HUES6 (cell line): ENCODE results near the gene DUSP6.

ENCODE experiments used
- H3K27ac ChIP-seq: 2 replicates; pipeline ENCODE4 v1.7.0; 2013; ENCODE audit warnings: low read depth, mild to moderate bottlenecking, low read length, inconsistent platforms
- H3K27me3 ChIP-seq: 2 replicates; pipeline ENCODE4 v1.6.1; 2013; ENCODE audit warnings: low read length; ENCODE audit not compliant: control insufficient read depth, insufficient read depth
- H3K36me3 ChIP-seq: 2 replicates; pipeline ENCODE4 v1.6.1; 2013; ENCODE audit warnings: low read length; ENCODE audit not compliant: control insufficient read depth, insufficient read depth
- H3K4me1 ChIP-seq: 2 replicates; pipeline ENCODE4 v1.6.1; 2013; ENCODE audit warnings: low read length; ENCODE audit not compliant: control insufficient read depth, insufficient read depth
- H3K4me3 ChIP-seq: 2 replicates; pipeline ENCODE4 v1.5.1; 2013; ENCODE audit warnings: low read depth, low read length
- H3K9ac ChIP-seq: one replicate; pipeline ENCODE4 v1.6.1; 2013; ENCODE audit warnings: mild to moderate bottlenecking, low read length
- H3K9me3 ChIP-seq: 2 replicates; pipeline ENCODE4 v1.6.1; 2013; ENCODE audit warnings: low read depth, low read length; ENCODE audit not compliant: control insufficient read depth, insufficient read depth

DUSP6 gene

DNA sequence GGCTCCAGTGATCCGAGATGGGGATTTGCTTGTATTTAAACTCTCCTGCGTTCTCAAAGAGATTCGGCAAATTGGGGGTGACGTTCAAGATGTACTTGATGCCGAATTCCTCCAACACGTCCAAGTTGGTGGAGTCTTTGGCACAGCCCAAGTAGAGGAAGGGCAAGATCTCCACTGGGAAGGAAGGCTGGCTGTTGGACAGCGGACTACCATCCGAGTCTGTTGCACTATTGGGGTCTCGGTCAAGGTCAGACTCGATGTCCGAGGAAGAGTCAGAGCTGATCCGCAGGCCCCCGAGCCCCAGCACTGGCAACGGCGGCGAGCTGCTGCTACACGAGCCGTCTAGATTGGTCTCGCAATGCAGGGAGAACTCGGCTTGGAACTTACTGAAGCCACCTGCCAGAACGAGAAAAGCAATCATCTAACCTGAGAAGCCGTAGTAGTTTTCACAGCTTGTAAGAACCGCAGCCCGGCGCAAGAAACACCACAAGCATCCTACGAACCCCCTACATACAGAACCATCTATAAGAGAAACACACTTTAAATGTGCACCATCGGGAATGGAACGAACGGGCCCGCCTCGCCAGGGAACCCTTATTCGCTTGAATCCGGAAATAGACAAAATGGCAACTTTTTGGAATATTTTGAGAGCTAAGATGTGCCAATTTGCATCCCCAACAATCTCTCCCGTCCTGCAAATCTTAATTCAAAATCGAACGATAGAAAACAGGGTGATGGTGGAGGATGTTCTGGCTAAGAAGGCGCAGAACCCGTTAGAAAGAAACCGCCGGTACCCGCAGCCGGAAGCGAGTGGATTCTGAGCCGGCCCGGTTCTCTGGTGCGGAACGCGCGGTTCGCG is 1.4 kb downstream of the DUSP6 start:
- H3K36me3 ChIP-seq = peaks cover 36% of the 10 kb centered on the region
- H3K9me3 ChIP-seq = no peaks in the 10 kb centered on the region
- peaks cover 52% of the 10 kb centered on the region for H3K4me1 ChIP-seq
- H3K9ac ChIP-seq = peak overlapping the region; percentile 97
- H3K27ac ChIP-seq = peak overlapping the region; percentile 72; the same call in 1 of the 2 replicates
- peaks cover 68% of the 10 kb centered on the region for H3K27me3 ChIP-seq
- peak overlapping the region; percentile 77 for H3K4me3 ChIP-seq

DNA sequence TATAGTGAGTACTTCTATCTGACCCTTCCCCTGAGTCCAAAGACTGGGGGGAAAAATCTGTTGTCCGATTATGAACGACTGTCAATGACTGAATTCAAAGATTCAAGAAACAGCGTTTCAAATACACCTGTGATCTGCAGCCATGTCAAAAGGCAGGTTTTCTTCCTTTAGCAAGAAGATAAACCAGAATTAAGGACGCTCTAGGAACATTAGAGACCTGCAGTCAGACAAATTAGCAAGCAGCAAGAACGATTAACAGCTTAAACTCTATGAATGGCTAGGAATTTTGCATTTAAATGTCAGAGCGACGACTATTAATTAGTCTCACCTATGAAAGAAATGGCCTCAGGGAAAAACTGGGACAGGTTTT is 2.1 kb downstream of the DUSP6 start:
- Histone ChIP-seq H3K27ac (peak overlapping the region; percentile 11; the same call in 1 of the 2 replicates), H3K9ac (peak overlapping the region; percentile 97), H3K4me1 (peaks cover 52% of the 10 kb centered on the region), H3K4me3 (peak overlapping the region; percentile 77), H3K27me3 (peaks cover 68% of the 10 kb centered on the region), H3K36me3 (peaks cover 36% of the 10 kb centered on the region), H3K9me3 (no peaks in the 10 kb centered on the region)

DNA sequence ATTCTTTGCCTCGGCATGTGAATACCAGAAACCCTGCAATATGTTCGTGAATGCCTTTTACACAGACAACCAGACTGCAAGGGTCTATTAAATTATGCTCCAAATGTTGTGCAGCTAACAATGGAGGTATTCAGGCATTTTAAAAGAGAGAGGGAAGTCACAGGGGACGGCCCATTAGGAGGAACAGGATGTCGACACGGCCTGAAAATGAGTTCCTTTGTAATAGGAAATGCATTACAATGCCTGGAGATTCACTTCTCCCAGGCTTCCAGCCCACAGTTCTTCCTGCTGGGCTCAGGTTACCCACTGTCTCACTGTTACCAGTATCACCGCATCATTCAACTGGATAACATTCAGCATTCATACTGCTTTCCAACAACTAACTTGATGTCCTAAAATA is 2.5 kb downstream of the DUSP6 start:
- Histone ChIP-seq H3K27me3 (peaks cover 68% of the 10 kb centered on the region), H3K4me3 (peak overlapping the region; percentile 77), H3K9ac (peak overlapping the region; percentile 97), H3K9me3 (no peaks in the 10 kb centered on the region), H3K4me1 (peaks cover 52% of the 10 kb centered on the region), H3K27ac (peak overlapping the region; percentile 24; the same call in 1 of the 2 replicates), H3K36me3 (peaks cover 36% of the 10 kb centered on the region)

DNA sequence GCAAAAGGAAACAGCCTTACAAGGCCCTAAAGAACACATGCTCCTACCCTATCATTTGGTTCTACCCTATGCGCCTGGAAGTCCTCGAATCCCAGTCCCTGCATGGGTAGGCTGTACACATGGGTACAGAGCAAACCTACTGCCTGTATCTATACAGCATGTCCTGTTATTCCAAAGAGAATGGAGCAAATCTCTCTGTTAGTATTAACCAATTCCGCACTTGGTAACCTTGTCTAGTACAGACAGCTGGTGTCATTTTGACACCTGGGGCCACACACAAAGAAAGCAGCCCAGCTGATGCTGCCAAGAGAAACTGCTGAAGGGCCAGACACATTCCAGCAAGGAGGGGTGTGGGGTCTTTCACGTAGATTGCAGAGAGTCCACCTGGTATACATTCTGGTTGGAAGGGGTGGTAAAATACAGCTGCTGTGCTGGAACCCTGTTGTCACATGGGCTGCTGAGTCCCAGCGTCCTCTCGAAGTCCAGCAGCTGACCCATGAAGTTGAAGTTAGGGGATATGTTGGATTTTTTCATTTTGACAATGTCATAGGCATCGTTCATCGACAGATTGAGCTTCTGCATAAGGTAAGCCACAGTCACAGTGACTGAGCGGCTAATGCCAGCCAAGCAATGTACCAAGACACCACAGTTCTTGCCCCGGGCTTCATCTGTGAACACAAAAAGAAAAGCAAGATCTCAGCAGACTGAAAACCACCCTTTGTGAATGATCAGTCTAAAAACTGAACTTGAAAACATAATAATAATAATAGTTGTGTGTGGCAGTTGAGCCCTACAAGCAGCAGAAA is 3.2 kb downstream of the DUSP6 start:
- peak overlapping the region; percentile 97 for H3K9ac ChIP-seq
- peaks cover 70% of the 10 kb centered on the region for H3K27me3 ChIP-seq
- no peaks in the 10 kb centered on the region for H3K9me3 ChIP-seq
- peaks cover 56% of the 10 kb centered on the region for H3K4me1 ChIP-seq
- H3K27ac ChIP-seq = peak overlapping the region; percentile 24; the same call in 1 of the 2 replicates
- peak overlapping the region; percentile 77 for H3K4me3 ChIP-seq
- H3K36me3 ChIP-seq = peaks cover 36% of the 10 kb centered on the region

DNA sequence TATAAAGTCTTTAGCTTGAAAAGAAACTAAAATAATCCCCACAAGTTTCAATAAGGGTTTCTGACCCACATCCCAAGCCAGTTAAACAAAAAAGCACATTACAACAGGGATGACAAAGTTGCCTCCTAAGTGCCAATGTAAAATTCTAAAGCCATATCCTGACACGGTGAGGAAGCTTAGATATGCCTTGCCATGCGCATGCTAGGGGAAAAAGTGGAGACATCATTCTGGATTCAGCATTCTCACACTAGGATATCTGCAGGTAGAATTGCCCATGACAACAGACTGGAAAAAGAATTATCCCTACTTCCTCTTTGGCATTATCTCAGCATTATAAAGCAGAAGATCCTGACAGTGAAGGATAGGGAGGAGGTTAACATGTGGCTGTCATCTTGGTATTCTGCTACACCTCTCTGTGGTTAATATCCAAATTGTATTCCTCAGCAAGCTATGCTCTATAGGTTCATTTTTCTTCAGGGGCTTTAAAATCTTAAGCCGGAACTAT is 4.9 kb downstream of the DUSP6 start:
- Histone ChIP-seq H3K9ac (peak overlapping the region; percentile 74), H3K27me3 (peaks cover 73% of the 10 kb centered on the region), H3K4me1 (peaks cover 61% of the 10 kb centered on the region), H3K36me3 (peaks cover 36% of the 10 kb centered on the region), H3K27ac (no peak overlapping the region), H3K4me3 (peak overlapping the region; percentile 77; the same call in 1 of the 2 replicates), H3K9me3 (no peaks in the 10 kb centered on the region)

DNA sequence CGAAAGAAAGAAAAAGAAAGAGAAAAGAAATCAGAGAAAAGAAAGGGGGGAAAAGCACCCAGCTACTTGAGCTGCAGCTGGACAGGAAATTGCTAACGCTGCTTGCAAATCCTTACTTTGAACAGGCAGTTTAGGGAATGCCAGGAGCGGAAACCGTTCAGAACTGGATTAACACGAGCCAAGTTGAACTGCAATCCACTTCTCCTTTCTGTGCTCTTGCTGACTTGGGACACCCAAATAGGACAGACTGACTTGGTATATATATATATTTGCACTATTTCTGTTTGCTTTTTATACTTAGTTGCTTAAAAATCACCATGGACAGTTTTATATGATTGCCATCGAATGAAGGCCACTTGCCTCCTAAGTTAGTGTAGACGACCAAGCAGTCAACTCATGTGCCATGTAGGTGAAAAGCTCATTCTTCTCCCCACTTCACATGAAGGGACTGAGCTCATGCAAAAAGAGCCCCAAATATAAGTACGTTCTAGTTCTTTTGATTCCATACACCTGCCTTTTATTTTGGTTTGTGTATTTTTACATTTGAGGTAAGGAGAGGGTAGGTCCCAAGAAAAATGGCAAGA is 5.5 kb downstream of the DUSP6 start:
- H3K27me3 ChIP-seq = peaks cover 72% of the 10 kb centered on the region
- peak overlapping the region; percentile 77; the same call in 1 of the 2 replicates for H3K4me3 ChIP-seq
- peaks cover 61% of the 10 kb centered on the region for H3K4me1 ChIP-seq
- peak overlapping the region; percentile 27; the same call in 1 of the 2 replicates for H3K27ac ChIP-seq
- H3K9me3 ChIP-seq = no peaks in the 10 kb centered on the region
- peaks cover 36% of the 10 kb centered on the region for H3K36me3 ChIP-seq
- peak overlapping the region; percentile 74 for H3K9ac ChIP-seq

- Histone ChIP-seq H3K9me3 (no peaks in the 10 kb centered on the region), H3K27me3 (peaks cover 64% of the 10 kb centered on the region), H3K27ac (peak overlapping the region; percentile 27; the same call in 1 of the 2 replicates), H3K36me3 (peaks cover 36% of the 10 kb centered on the region), H3K4me3 (peak overlapping the region; percentile 77; the same call in 1 of the 2 replicates), H3K9ac (peak overlapping the region; percentile 41), H3K4me1 (peaks cover 61% of the 10 kb centered on the region)
Measured at GRCh38 chr12:89345830-89346740, 6.2 kb downstream of the DUSP6 start.

GRCh38 chr12:89345376-89345775 is 6.9 kb downstream of the DUSP6 start:
- peaks cover 57% of the 10 kb centered on the region for H3K27me3 ChIP-seq
- H3K9ac ChIP-seq = peak overlapping the region; percentile 41
- no peaks in the 10 kb centered on the region for H3K9me3 ChIP-seq
- no peak overlapping the region for H3K27ac ChIP-seq
- H3K36me3 ChIP-seq = peaks cover 31% of the 10 kb centered on the region
- H3K4me3 ChIP-seq = peak overlapping the region; percentile 77; the same call in 1 of the 2 replicates
- peaks cover 59% of the 10 kb centered on the region for H3K4me1 ChIP-seq

DNA sequence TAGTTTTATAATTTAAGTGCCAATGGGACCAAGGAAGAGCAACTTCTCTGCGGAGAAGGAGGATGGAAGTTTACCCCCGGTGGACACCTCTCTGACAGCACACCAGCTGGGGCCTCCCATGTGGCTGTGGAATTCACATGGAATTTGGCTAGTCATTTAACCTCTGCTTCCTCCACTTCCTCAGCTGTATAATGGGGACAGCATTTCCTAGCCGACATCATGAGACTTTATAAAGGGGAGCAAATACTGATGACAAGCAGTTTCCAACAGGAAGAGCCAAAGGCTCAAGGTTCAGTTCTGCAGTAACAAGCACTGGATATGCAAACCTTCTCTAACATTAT is 7.5 kb downstream of the DUSP6 start:
- peaks cover 57% of the 10 kb centered on the region for H3K27me3 ChIP-seq
- no peak overlapping the region for H3K9ac ChIP-seq
- H3K4me3 ChIP-seq = no peak overlapping the region
- H3K4me1 ChIP-seq = peaks cover 59% of the 10 kb centered on the region
- H3K9me3 ChIP-seq = no peaks in the 10 kb centered on the region
- peaks cover 26% of the 10 kb centered on the region for H3K36me3 ChIP-seq
- no peak overlapping the region for H3K27ac ChIP-seq
